OCI-LY7 (cell line): Measurements from ENCODE around the gene NATD1.

Source experiments
- EZH2phosphoT487 ChIP-seq: fragments of 200-600 bp; sonication (generic); IDR thresholded peaks from 2 replicates; pipeline ENCODE4 v1.6.1; 2018; ENCODE audit warnings: low read depth, borderline replicate concordance, mild to moderate bottlenecking, mixed run types, antibody characterized with exemption, low read length, moderate library complexity, mixed read lengths
- TF ChIP-seq, protein P1 (sequence below): fragments of 200-600 bp; sonication (generic); conservative IDR thresholded peaks from 2 replicates; pipeline ENCODE4 v1.5.1; 2014; ENCODE audit warnings: mild to moderate bottlenecking, antibody characterized with exemption, low read length, moderate library complexity, mixed read lengths

DNA sequence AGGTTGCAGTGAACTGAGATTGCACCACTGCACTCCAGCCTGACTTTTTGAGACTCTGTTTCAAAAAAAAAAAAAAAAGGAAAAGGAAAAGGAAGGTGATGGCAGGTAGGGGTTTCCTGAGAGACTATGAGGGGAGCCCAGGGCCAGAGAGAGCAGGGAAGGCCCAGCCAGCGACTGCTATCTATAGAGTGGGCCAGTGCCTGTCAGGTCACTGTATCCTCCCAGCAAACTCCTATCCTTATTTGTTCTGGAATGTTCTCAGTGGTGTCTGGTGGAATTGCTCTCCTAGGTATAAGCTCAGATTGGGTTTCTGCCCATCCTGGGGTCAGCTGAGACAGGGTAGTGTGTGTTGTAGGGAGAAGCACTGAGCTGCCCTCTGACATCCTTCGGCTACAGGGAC, 24.4 kb downstream of the NATD1 start:
- TF ChIP-seq, protein P1, sequence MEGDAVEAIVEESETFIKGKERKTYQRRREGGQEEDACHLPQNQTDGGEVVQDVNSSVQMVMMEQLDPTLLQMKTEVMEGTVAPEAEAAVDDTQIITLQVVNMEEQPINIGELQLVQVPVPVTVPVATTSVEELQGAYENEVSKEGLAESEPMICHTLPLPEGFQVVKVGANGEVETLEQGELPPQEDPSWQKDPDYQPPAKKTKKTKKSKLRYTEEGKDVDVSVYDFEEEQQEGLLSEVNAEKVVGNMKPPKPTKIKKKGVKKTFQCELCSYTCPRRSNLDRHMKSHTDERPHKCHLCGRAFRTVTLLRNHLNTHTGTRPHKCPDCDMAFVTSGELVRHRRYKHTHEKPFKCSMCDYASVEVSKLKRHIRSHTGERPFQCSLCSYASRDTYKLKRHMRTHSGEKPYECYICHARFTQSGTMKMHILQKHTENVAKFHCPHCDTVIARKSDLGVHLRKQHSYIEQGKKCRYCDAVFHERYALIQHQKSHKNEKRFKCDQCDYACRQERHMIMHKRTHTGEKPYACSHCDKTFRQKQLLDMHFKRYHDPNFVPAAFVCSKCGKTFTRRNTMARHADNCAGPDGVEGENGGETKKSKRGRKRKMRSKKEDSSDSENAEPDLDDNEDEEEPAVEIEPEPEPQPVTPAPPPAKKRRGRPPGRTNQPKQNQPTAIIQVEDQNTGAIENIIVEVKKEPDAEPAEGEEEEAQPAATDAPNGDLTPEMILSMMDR: no peak
- TF ChIP-seq EZH2phosphoT487: no peak
